Measurements from ENCODE around the gene TLE5.
"Not testable (repeated sequence)": the region's sequence is repeated elsewhere in the genome, so short reads cannot be mapped to it uniquely, and the experiment has no call there.

The TLE5 gene

DNA sequence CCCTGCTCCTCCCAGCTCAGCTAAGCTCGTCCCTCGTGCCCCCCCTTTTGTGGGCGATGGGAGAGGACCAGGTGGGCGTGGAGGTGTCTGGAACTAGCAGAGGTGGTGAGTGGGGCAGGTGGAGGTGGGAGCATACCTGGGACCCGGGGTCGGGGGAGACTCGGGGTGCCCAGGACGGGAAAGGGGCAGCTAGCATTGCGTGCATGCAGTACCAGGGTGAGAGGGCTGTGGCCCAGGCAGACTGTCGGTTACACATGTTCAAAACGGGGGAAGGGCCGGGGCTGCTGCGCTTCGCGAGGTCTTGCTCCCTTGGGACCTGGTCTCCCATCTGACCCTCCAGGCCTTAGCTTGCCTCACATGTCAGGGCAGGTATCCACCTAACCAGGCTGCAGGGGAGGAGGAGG is 9.1 kb downstream of the TLE5 start:
- in situ Hi-C loops (cut with HindIII; ENCODE audit: low pct_ligation_motif_present, low sequenced_read_pairs), result no loop called here
- Histone ChIP-seq H3K4me3 (ENCODE audit: low read depth, low read length) (no peak overlapping the region), H3K27ac (no peak overlapping the region), H3K27me3 (replicated peaks) (no peaks in the 10 kb centered on the region), H3K36me3 (replicated peaks) (peaks cover 42% of the 10 kb centered on the region)
- TF ChIP-seq, protein P1, sequence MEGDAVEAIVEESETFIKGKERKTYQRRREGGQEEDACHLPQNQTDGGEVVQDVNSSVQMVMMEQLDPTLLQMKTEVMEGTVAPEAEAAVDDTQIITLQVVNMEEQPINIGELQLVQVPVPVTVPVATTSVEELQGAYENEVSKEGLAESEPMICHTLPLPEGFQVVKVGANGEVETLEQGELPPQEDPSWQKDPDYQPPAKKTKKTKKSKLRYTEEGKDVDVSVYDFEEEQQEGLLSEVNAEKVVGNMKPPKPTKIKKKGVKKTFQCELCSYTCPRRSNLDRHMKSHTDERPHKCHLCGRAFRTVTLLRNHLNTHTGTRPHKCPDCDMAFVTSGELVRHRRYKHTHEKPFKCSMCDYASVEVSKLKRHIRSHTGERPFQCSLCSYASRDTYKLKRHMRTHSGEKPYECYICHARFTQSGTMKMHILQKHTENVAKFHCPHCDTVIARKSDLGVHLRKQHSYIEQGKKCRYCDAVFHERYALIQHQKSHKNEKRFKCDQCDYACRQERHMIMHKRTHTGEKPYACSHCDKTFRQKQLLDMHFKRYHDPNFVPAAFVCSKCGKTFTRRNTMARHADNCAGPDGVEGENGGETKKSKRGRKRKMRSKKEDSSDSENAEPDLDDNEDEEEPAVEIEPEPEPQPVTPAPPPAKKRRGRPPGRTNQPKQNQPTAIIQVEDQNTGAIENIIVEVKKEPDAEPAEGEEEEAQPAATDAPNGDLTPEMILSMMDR (IDR thresholded peaks at IDR 0.05; ENCODE audit: low read depth, low read length, missing control alignments), result no peak
- DNase-seq, result no peak

GRCh38 chr19:3050016-3050415 is 12.3 kb downstream of the TLE5 start:
- H3K27ac ChIP-seq; in situ Hi-C loops (cut with HindIII; ENCODE audit: low pct_ligation_motif_present, low sequenced_read_pairs); H3K4me3 ChIP-seq (ENCODE audit: low read depth, low read length); H3K27me3 ChIP-seq (replicated peaks); DNase-seq: not testable (repeated sequence)
- H3K36me3 ChIP-seq (replicated peaks), result peaks cover 20% of the 10 kb centered on the region

GRCh38 chr19:3049089-3049488 is 13.2 kb downstream of the TLE5 start:
- TF ChIP-seq, protein P1 (IDR thresholded peaks at IDR 0.05; ENCODE audit: low read depth, low read length, missing control alignments), result no peak
- DNase-seq, result no peak
- Histone ChIP-seq H3K27me3 (replicated peaks) (no peaks in the 10 kb centered on the region), H3K36me3 (replicated peaks) (peaks cover 11% of the 10 kb centered on the region), H3K4me3 (ENCODE audit: low read depth, low read length) (no peak overlapping the region), H3K27ac (no peak overlapping the region)
- in situ Hi-C loops (cut with HindIII; ENCODE audit: low pct_ligation_motif_present, low sequenced_read_pairs), result no loop called here

- Histone ChIP-seq H3K27ac (no peak overlapping the region), H3K27me3 (replicated peaks) (no peaks in the 10 kb centered on the region), H3K36me3 (replicated peaks) (peaks cover 4% of the 10 kb centered on the region), H3K4me3 (ENCODE audit: low read depth, low read length) (no peak overlapping the region)
- in situ Hi-C loops (cut with HindIII; ENCODE audit: low pct_ligation_motif_present, low sequenced_read_pairs), result no loop called here
- TF ChIP-seq, protein P1 (IDR thresholded peaks at IDR 0.05; ENCODE audit: low read depth, low read length, missing control alignments), result no peak
- DNase-seq, result no peak
These were observed 14.1 kb downstream of the TLE5 start for GRCh38 chr19:3048190-3048533.

DNA sequence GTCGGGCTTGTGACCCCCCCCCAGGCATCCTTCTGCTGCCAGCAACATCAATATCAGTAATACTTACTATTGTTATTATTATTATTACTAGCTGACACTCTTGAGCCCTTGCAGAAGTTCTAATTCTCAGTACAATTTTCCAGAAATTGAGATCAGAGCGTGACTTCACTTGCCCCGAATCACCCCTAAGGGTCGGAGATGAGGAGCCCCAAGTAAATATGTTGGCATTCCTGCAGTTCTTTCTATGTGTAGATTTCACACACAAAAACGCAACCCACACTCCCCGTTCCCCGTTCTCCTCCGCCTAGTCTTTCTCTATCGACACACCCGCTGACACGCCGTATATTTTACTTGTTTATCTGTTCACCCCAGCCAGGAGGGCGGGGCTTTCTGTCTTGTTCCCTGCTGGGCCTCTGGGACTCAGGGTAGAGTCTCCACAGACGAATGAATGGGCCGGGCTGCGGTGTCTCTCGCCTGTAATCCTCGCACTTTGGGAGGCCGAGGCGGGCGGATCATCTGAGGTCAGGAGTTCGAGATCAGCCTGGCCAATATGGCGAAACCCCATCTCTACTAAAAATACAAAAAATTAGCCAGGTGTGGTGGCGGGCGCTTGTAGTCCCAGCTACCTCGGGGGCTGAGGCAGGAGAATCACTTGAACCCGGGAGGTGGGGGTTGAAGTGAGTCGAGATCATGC is 14.7 kb downstream of the TLE5 start:
- TF ChIP-seq, protein P1 (IDR thresholded peaks at IDR 0.05; ENCODE audit: low read depth, low read length, missing control alignments), result no peak
- peak overlapping the region; percentile 24 for H3K4me3 ChIP-seq (ENCODE audit: low read depth, low read length)
- DNase-seq, result peak; percentile 66
- in situ Hi-C loops (cut with HindIII; ENCODE audit: low pct_ligation_motif_present, low sequenced_read_pairs), result no loop called here
- H3K27me3 ChIP-seq (replicated peaks), result no peaks in the 10 kb centered on the region
- H3K27ac ChIP-seq, result no peak overlapping the region
- H3K36me3 ChIP-seq (replicated peaks), result peaks cover 2% of the 10 kb centered on the region

DNA sequence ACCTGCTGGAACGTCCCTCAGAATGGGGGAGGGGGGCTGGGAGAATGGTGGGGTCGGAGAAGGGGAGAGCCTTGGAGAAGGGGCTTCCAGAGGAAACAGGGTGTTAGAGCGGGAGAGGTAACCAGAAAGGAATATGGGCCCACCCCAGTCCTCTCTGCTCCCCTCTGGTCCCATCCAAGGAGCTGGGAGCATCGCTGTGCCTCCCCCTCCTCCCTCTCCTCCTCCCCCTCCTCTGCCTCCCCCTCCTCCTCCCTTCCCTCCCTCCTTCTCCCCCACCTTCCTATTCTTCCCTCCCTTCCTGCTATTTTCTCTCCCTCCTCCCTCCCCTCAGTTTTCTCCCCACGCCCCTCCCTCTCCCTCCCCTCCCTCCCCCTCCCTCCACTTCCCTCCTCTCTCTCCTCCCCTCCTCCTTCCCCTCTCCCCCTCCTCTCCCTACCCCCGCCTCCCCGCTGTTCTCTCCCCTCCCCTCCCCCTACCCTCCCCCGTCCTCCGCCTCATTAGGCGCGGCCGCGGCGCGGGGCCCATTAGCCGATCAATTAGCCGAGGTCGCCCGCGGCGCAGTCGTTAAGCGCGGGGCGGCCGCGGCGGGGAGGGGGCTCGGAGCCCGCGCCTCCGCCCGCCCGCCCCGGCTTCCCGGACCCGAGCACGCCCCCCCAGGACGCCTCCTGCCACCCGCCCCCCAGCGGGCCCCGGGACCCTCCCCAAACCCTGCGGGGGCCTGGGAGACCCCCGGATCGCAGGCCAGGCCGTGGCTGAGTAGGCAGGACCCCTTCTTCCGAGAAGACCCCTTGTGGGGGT is 15.4 kb downstream of the TLE5 start:
- in situ Hi-C loops (cut with HindIII; ENCODE audit: low pct_ligation_motif_present, low sequenced_read_pairs), result no loop called here
- Histone ChIP-seq H3K27me3 (replicated peaks) (no peaks in the 10 kb centered on the region), H3K4me3 (ENCODE audit: low read depth, low read length) (peak overlapping the region; percentile 24), H3K27ac (no peak overlapping the region), H3K36me3 (replicated peaks) (no peaks in the 10 kb centered on the region)
- no peak for DNase-seq
- TF ChIP-seq, protein P1 (IDR thresholded peaks at IDR 0.05; ENCODE audit: low read depth, low read length, missing control alignments), result no peak

All from brain microvascular endothelial cell (primary cell).